LNCAP (cell line): Measurements from ENCODE around the gene DEFB121.

Source experiments
- CTCF ChIP-seq: fragments of 450-650 bp; IDR thresholded peaks from 2 replicates; pipeline ENCODE4 v1.5.1; 2017; ENCODE audit warnings: mild to moderate bottlenecking

Gene DEFB121

GRCh38 chr20:31390490-31390889 is 15.5 kb downstream of the DEFB121 start, which contains the start of gene DEFB119:
DEFB119 (minus strand) TSS chr20:31390590; CDS start chr20:31390483, 107 bp downstream.
- no peak for TF ChIP-seq CTCF

- no peak for TF ChIP-seq CTCF
These were observed 31.7 kb downstream of the DEFB121 start for GRCh38 chr20:31374346-31374745.

GRCh38 chr20:31368301-31368700 is 37.7 kb downstream of the DEFB121 start, which contains the start of gene DEFB118:
DEFB118 (plus strand) TSS chr20:31368601; CDS start chr20:31368651, 50 bp downstream.
- TF ChIP-seq CTCF = no peak

- TF ChIP-seq CTCF = no peak
These were observed 42.7 kb downstream of the DEFB121 start for GRCh38 chr20:31363295-31363694.

- TF ChIP-seq CTCF = no peak
These were observed 50.0 kb downstream of the DEFB121 start for GRCh38 chr20:31355981-31356380.
